ENCODE measurements around the gene PRR22.
"Not testable (repeated sequence)": the region's sequence is repeated elsewhere in the genome, so short reads cannot be mapped to it uniquely, and the experiment has no call there.

DNA sequence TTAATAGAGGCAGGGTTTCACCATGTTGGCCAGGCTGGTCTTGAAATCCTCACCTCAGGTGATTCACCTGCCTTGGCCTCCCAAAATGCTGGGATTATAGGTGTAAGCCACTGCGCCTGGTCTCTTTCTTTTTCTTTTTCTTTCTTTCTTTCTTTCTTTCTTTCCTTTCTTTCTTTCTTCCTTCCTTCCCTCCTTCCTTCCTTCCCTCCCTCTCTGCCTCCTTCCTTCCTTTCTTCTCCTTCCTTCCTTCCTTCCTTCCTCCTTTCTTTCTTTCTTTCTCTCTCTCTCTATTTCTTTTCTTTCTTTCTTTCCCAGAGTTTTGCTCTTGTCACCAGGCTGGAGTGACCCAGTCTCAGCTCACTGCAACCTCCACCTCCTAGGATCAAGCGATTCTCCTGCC lies 51.4 kb downstream of the PRR22 start:
- TF ChIP-seq JUN (IDR thresholded peaks at IDR 0.05; ENCODE audit: borderline replicate concordance, insufficient read depth, insufficient read length, low read depth); CTCF (IDR thresholded peaks at IDR 0.05; ENCODE audit: extremely low read depth in 1 of 2, insufficient read depth in 1 of 2, low read depth in 1 of 2, low read length in 2 of 2); POLR2AphosphoS5 (IDR thresholded peaks at IDR 0.05; ENCODE audit: insufficient read depth, low read depth, low read length): not testable (repeated sequence)

Measured in endothelial cell of umbilical vein (primary cell).